Gastrocnemius medialis (tissue), 4 donors: Measurements from ENCODE around the gene R3HCC1L. TPM values are rescaled to one million over a fixed set of nuclear protein-coding genes. Genes with fewer than 3 reads are reported as not detected.
A peak's percentile ranks its signal among the peaks of the same experiment; 100 is the strongest.
"Not testable (repeated sequence)": the region's sequence is repeated elsewhere in the genome, so short reads cannot be mapped to it uniquely, and the experiment has no call there.

Experiments
- ATAC-seq, 2 donors: fragments of 150-250 bp; one replicate each; pipeline ENCODE4 v1.9.1; 2016
- DNase-seq, 2 donors: peaks; one replicate each; pipeline ENCODE4 v3.0.0-alpha.2; 2019
- H3K27ac ChIP-seq, 4 donors: fragments of 200-600 bp; sonication (generic); 1 replicate in 1 of 4; 2 replicates in 3 of 4; pipeline ENCODE4 v1.5.1; 2016 to 2018; ENCODE audit warnings: mild to moderate bottlenecking in 2 of 4, moderate library complexity in 1 of 4
- H3K27me3 ChIP-seq, 3 donors: fragments of 200-600 bp; sonication (generic) in 2 of 3; 1 replicate in 1 of 3; 2 replicates in 2 of 3; pipeline versions ENCODE4 v1.5.1 to v1.6.0; 2016 to 2019; ENCODE audit warnings: mild to moderate bottlenecking in 1 of 3, moderate library complexity in 1 of 3
- H3K36me3 ChIP-seq, 2 donors: fragments of 200-600 bp; sonication (generic) in 1 of 2; one replicate each; pipeline ENCODE4 v1.5.1; 2017 to 2018
- H3K4me1 ChIP-seq, 2 donors: fragments of 200-600 bp; sonication (generic) in 1 of 2; one replicate each; pipeline ENCODE4 v1.5.1; 2016 to 2017; ENCODE audit warnings: mild to moderate bottlenecking in 2 of 2
- H3K4me3 ChIP-seq, 4 donors: fragments of 200-600 bp; sonication (generic) in 3 of 4; 1 replicate in 1 of 4; 2 replicates in 3 of 4; pipeline ENCODE4 v1.5.1; 2016 to 2019; ENCODE audit warnings: mild to moderate bottlenecking in 2 of 4
- H3K9me3 ChIP-seq, 3 donors: fragments of 200-600 bp; sonication (generic) in 2 of 3; 1 replicate in 1 of 3; 2 replicates in 2 of 3; pipeline ENCODE4 v1.5.1; 2016 to 2019
- POLR2A ChIP-seq, 2 donors: fragments of 450-650 bp; IDR thresholded peaks; one replicate each; pipeline ENCODE4 v1.6.1; 2017; ENCODE audit warnings: antibody characterized with exemption in 2 of 2, mild to moderate bottlenecking in 2 of 2, moderate library complexity in 2 of 2
- in situ Hi-C, 4 donors: fragments of 200-750 bp; cut with MboI; loops; one replicate each; pipeline versions ENCODE4 v1.15.0 to v1.8.0; 2017; ENCODE audit warnings: low sequenced_read_pairs in 4 of 4
- intact Hi-C: fragments of 100-400 bp; cut with DNase I; formaldehyde crosslinking; loops from one replicate; pipeline ENCODE4 v1.15.1; 2023; ENCODE audit warnings: low total_unique reads
- total RNA-seq, 4 donors: library from RNA; depleted of rRNA; stranded (reverse); fragments of >200 nt; gene quantifications; one replicate each; pipeline versions ENCODE4 v1.1.0 to v1.2.3, GENCODE V29; 2016
- TF ChIP-seq, protein P1 (sequence below), 5 experiments: fragments of 450-650 bp in 3 of 5; fragments of 200-600 bp in 2 of 5; sonication (generic) in 2 of 5; IDR thresholded peaks in 4 of 5; conservative IDR thresholded peaks in 1 of 5; 1 replicate in 4 of 5; 2 replicates in 1 of 5; pipeline ENCODE4 v1.5.1; 2016 to 2019; ENCODE audit warnings: antibody characterized with exemption in 5 of 5, mild to moderate bottlenecking in 3 of 5, moderate library complexity in 3 of 5

R3HCC1L gene
- total RNA-seq, 4 donors from 2014 or later = 6.7 to 10.8 (median 10.1) TPM

- intact Hi-C loops = no loop called here
- Histone ChIP-seq H3K9me3 (peaks cover 0 to 4% (median 0%) of the 10 kb centered on the region in 3 donors), H3K4me3 (no peak overlapping the region), H3K27ac (no peak overlapping the region), H3K4me1 (peaks cover 12 to 21% of the 10 kb centered on the region in 2 donors), H3K36me3 (no peaks in the 10 kb centered on the region), H3K27me3 (no peaks in the 10 kb centered on the region)
- ATAC-seq (no peak), DNase-seq (no peak)
- in situ Hi-C loops = no loop called here
- no peak for TF ChIP-seq POLR2A (IDR thresholded peaks at IDR 0.05)
- TF ChIP-seq, protein P1, sequence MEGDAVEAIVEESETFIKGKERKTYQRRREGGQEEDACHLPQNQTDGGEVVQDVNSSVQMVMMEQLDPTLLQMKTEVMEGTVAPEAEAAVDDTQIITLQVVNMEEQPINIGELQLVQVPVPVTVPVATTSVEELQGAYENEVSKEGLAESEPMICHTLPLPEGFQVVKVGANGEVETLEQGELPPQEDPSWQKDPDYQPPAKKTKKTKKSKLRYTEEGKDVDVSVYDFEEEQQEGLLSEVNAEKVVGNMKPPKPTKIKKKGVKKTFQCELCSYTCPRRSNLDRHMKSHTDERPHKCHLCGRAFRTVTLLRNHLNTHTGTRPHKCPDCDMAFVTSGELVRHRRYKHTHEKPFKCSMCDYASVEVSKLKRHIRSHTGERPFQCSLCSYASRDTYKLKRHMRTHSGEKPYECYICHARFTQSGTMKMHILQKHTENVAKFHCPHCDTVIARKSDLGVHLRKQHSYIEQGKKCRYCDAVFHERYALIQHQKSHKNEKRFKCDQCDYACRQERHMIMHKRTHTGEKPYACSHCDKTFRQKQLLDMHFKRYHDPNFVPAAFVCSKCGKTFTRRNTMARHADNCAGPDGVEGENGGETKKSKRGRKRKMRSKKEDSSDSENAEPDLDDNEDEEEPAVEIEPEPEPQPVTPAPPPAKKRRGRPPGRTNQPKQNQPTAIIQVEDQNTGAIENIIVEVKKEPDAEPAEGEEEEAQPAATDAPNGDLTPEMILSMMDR (IDR thresholded peaks at IDR 0.05 in 4 of 5, conservative IDR thresholded peaks at IDR 0.05 in 1 of 5) = no peak
Measured at GRCh38 chr10:98144985-98145384, 10.5 kb downstream of the R3HCC1L start.

DNA sequence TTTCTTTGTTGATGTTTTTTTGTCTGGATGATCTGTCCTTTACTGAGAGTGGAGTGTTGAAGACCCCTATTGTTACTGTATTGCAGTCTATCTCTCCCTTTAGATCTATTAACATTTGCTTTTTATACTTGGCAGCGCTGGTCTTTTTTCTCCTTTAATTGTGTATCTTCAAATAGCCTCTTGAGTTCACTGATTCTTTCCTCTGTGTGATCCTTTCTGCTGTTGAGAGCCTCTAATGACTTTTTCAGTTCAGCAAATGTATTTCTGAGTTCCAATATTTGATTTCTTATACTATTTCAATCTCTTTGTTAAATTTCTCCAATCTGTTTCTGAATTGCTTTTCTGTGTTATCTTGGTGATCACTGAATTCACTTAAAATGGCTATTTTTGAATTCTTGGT is 15.4 kb downstream of the R3HCC1L start:
- intact Hi-C loops (no loop called here), in situ Hi-C loops (no loop called here)
- Histone ChIP-seq H3K36me3 (peaks cover 0 to 8% of the 10 kb centered on the region in 2 donors), H3K9me3 (peaks cover 0 to 4% (median 0%) of the 10 kb centered on the region in 3 donors), H3K27me3 (no peaks in the 10 kb centered on the region), H3K4me3 (no peak overlapping the region), H3K27ac (no peak overlapping the region), H3K4me1 (peaks cover 0 to 7% of the 10 kb centered on the region in 2 donors)
- no peak for ATAC-seq
- DNase-seq = no peak
- TF ChIP-seq, protein P1 (IDR thresholded peaks at IDR 0.05 in 4 of 5, conservative IDR thresholded peaks at IDR 0.05 in 1 of 5) = no peak
- TF ChIP-seq POLR2A (IDR thresholded peaks at IDR 0.05) = no peak

DNA sequence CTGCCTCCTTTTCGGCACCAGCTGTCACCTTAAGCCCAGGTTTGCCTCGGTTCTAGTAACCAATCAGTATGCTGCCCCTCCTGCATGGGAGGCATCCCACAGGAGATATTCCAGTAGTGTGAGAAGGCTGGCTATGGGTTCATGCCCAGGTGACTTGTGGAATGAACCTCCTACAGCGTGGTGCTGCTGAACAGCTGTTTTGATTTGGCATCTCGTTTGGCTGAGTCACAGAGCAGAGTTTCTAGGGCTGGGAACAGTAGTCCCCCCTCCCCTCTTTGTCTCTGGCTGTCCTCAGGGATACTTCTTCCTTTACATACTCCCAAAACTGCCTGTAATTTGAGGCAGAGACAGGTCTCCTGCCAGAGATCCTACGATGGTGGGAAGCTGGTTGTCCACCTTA is 16.1 kb downstream of the R3HCC1L start:
- Histone ChIP-seq H3K9me3 (peaks cover 0 to 4% (median 0%) of the 10 kb centered on the region in 3 donors), H3K27me3 (no peaks in the 10 kb centered on the region), H3K36me3 (peaks cover 0 to 8% of the 10 kb centered on the region in 2 donors), H3K4me1 (peaks cover 0 to 7% of the 10 kb centered on the region in 2 donors), H3K27ac (no peak overlapping the region), H3K4me3 (no peak overlapping the region)
- intact Hi-C loops (no loop called here), in situ Hi-C loops (no loop called here)
- ATAC-seq (peak in 1 of 2 donors; percentile 74), DNase-seq (no peak)
- no peak for TF ChIP-seq POLR2A (IDR thresholded peaks at IDR 0.05)
- TF ChIP-seq, protein P1 (IDR thresholded peaks at IDR 0.05 in 4 of 5, conservative IDR thresholded peaks at IDR 0.05 in 1 of 5) = no peak

DNA sequence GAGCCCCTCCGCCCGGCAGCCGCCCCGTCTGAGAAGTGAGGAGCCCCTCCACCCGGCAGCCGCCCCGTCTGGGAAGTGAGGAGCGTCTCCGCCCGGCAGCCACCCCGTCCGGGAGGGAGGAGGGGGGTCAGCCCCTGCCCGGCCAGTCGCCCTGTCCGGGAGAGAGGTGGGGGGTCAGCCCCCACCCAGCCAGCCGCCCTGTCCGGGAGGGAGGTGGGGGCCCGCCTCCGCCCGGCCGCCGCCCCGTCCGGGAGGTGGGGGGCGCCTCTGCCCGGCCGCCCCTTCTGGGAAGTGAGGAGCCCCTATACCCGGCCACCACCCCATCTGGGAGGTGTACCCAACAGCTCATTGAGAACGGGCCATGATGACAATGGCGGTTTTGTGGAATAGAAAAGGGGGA is 18.3 kb downstream of the R3HCC1L start:
- H3K4me1 ChIP-seq, H3K27ac ChIP-seq, intact Hi-C loops, H3K36me3 ChIP-seq, H3K27me3 ChIP-seq, DNase-seq, in situ Hi-C loops, H3K9me3 ChIP-seq, ATAC-seq, H3K4me3 ChIP-seq: not testable (repeated sequence)

DNA sequence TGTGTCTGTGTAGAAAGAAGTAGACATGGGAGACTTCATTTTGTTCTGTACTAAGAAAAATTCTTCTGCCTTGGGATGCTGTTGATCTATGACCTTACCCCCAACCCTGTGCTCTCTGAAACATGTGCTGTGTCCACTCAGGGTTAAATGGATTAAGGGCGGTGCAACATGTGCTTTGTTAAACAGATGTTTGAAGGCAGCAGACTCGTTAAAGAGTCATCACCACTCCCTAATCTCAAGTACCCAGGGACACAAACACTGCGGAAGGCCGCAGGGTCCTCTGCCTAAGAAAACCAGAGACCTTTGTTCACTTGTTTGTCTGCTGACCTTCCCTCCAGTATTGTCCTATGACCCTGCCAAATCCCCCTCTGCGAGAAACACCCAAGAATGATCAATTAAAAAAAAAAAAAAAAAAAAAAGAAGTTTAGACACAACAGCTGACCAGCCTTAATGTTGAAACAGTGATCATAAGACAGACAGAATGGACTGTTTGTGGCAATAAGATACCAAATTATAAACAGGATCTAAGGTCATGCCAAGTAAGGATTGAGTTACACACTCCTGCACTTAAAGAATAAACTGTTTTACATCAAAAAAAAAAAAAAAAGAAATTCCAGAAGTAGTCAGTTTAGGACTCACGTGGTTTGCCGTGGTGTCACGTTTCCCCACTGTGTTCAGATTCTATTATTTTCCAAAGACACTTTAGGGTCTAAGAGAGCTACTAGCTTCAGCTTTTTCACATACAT is 18.9 kb downstream of the R3HCC1L start:
- H3K9me3 ChIP-seq, in situ Hi-C loops, intact Hi-C loops, H3K4me1 ChIP-seq, DNase-seq, H3K36me3 ChIP-seq, ATAC-seq, H3K4me3 ChIP-seq, H3K27me3 ChIP-seq, H3K27ac ChIP-seq: not testable (repeated sequence)
